Measurements from ENCODE around the gene ACAP2. TPM values are rescaled to one million over a fixed set of nuclear protein-coding genes. Genes with fewer than 3 reads are reported as not detected.

ACAP2 gene
- total RNA-seq, 4 donors from 2014 or later: 31.8 to 85.8 (median 43.9) TPM

GRCh38 chr3:195352895-195353488 lies 89.8 kb downstream of the ACAP2 start:
- Histone ChIP-seq H3K9me3 (no peaks in the 10 kb centered on the region), H3K4me3 (no peak overlapping the region), H3K36me3 (peaks cover 0 to 12% (median 0%) of the 10 kb centered on the region in 4 donors), H3K27ac (replicated peaks in 1 of 4) (no peak overlapping the region), H3K4me1 (peaks cover 9 to 22% (median 17%) of the 10 kb centered on the region in 4 donors), H3K27me3 (no peaks in the 10 kb centered on the region)
- intact Hi-C loops (cut with DNase I): no loop called here
- WGBS: 91% methylated on average over 4 of the region's 4 CpGs
- TF ChIP-seq POLR2AphosphoS5 (IDR thresholded peaks at IDR 0.05) (no peak), POLR2A (IDR thresholded peaks at IDR 0.05; ENCODE audit: low read depth) (no peak), CTCF (IDR thresholded peaks at IDR 0.05) (no peak), EP300 (IDR thresholded peaks at IDR 0.05) (no peak)
- DNase-seq (ENCODE audit: extremely low spot score): no peak

- H3K36me3 ChIP-seq: peaks cover 0 to 11% (median 2%) of the 10 kb centered on the region in 4 donors
- no peaks in the 10 kb centered on the region for H3K9me3 ChIP-seq
- intact Hi-C loops (cut with DNase I): no loop called here
Observed at GRCh38 chr3:195348426-195349115, 94.2 kb downstream of the ACAP2 start.

GRCh38 chr3:195337747-195338146 lies 105.1 kb downstream of the ACAP2 start:
- TF ChIP-seq POLR2AphosphoS5 (IDR thresholded peaks at IDR 0.05) (no peak), POLR2A (IDR thresholded peaks at IDR 0.05; ENCODE audit: low read depth) (no peak), EP300 (IDR thresholded peaks at IDR 0.05) (no peak), CTCF (IDR thresholded peaks at IDR 0.05) (no peak)
- intact Hi-C loops (cut with DNase I): no loop called here
- Histone ChIP-seq H3K4me3 (no peak overlapping the region), H3K9me3 (no peaks in the 10 kb centered on the region), H3K4me1 (no peaks in the 10 kb centered on the region), H3K27ac (replicated peaks in 1 of 4) (no peak overlapping the region), H3K27me3 (no peaks in the 10 kb centered on the region), H3K36me3 (peaks cover 4 to 33% (median 15%) of the 10 kb centered on the region in 4 donors)
- 98% methylated on average over 8 of the region's 8 CpGs for WGBS
- DNase-seq (ENCODE audit: extremely low spot score): no peak

More at GRCh38 chr3:195348426-195349115, 94.2 kb downstream of the ACAP2 start:
- Histone ChIP-seq H3K4me3 (no peak overlapping the region), H3K4me1 (no peaks in the 10 kb centered on the region), H3K27ac (replicated peaks in 1 of 4) (no peak overlapping the region), H3K27me3 (no peaks in the 10 kb centered on the region)
- no peak for TF ChIP-seq POLR2AphosphoS5 (IDR thresholded peaks at IDR 0.05)
- no peak for TF ChIP-seq POLR2A (IDR thresholded peaks at IDR 0.05; ENCODE audit: low read depth)
- TF ChIP-seq CTCF (IDR thresholded peaks at IDR 0.05): no peak
- no peak for TF ChIP-seq EP300 (IDR thresholded peaks at IDR 0.05)
- DNase-seq (ENCODE audit: extremely low spot score): no peak
- 89% methylated on average over 5 of the region's 5 CpGs for WGBS

GRCh38 chr3:195334967-195335366 lies 107.9 kb downstream of the ACAP2 start:
- H3K4me3 ChIP-seq: no peak overlapping the region
- no peaks in the 10 kb centered on the region for H3K27me3 ChIP-seq
- H3K27ac ChIP-seq (replicated peaks in 1 of 4): no peak overlapping the region
- H3K36me3 ChIP-seq: peaks cover 4 to 42% (median 24%) of the 10 kb centered on the region in 4 donors
- no peaks in the 10 kb centered on the region for H3K4me1 ChIP-seq
- intact Hi-C loops (cut with DNase I): no loop called here
- DNase-seq (ENCODE audit: extremely low spot score): no peak
- TF ChIP-seq EP300 (IDR thresholded peaks at IDR 0.05) (no peak), CTCF (IDR thresholded peaks at IDR 0.05) (no peak), POLR2AphosphoS5 (IDR thresholded peaks at IDR 0.05) (no peak), POLR2A (IDR thresholded peaks at IDR 0.05; ENCODE audit: low read depth) (no peak)
- 97% methylated on average over 1 of the region's 1 CpG for WGBS
- H3K9me3 ChIP-seq: no peaks in the 10 kb centered on the region
